Muscle layer of colon (tissue), 2 donors: Measurements from ENCODE around the gene SORL1.
"Not testable (repeated sequence)": the region's sequence is repeated elsewhere in the genome, so short reads cannot be mapped to it uniquely, and the experiment has no call there.

Source experiments
- H3K27ac ChIP-seq: one replicate; pipeline ENCODE4 v1.7.0; 2013; ENCODE audit warnings: low read depth, mild to moderate bottlenecking, low read length, moderate library complexity
- H3K27me3 ChIP-seq, 2 donors: one replicate each; pipeline ENCODE4 v1.7.0; 2013; ENCODE audit warnings: low read length in 2 of 2, mild to moderate bottlenecking in 2 of 2; ENCODE audit not compliant: insufficient read depth in 2 of 2, control insufficient read depth in 1 of 2
- H3K36me3 ChIP-seq: one replicate; pipeline ENCODE4 v1.7.0; 2013; ENCODE audit warnings: mild to moderate bottlenecking, low read length; ENCODE audit not compliant: insufficient read depth
- H3K4me1 ChIP-seq: one replicate; pipeline ENCODE4 v1.7.0; 2013; ENCODE audit warnings: mild to moderate bottlenecking, low read length; ENCODE audit not compliant: insufficient read depth
- H3K4me3 ChIP-seq, 2 donors: one replicate each; pipeline ENCODE4 v1.7.0; 2013; ENCODE audit warnings: low read length in 2 of 2, low read depth in 1 of 2, mild to moderate bottlenecking in 1 of 2, moderate library complexity in 1 of 2
- H3K9ac ChIP-seq: one replicate; pipeline ENCODE4 v1.7.0; 2013; ENCODE audit warnings: low read length
- H3K9me3 ChIP-seq: one replicate; pipeline ENCODE4 v1.7.0; 2013; ENCODE audit warnings: mild to moderate bottlenecking, low read length
- donor health status: abdominal sarcoma.
- donor health status: Adenocarcinoma of cecum.

Gene SORL1

GRCh38 chr11:121451986-121452608 lies at the start of gene SORL1:
SORL1 (plus strand) TSS chr11:121452314; CDS start chr11:121452332, 18 bp downstream.
- no peaks in the 10 kb centered on the region for H3K27me3 ChIP-seq
- H3K36me3 ChIP-seq = no peaks in the 10 kb centered on the region
- peak within 1 kb of the TSS; percentile 73 to 86 for H3K4me3 ChIP-seq
- peak within 1 kb of the TSS; percentile 14 for H3K9ac ChIP-seq
- H3K4me1 ChIP-seq = peaks cover 15% of the 10 kb centered on the region
- peak within 1 kb of the TSS; percentile 69 for H3K27ac ChIP-seq
- H3K9me3 ChIP-seq = no peaks in the 10 kb centered on the region

- H3K9me3 ChIP-seq = no peaks in the 10 kb centered on the region
- H3K4me3 ChIP-seq = no peak overlapping the region
- H3K36me3 ChIP-seq = no peaks in the 10 kb centered on the region
- H3K27ac ChIP-seq = no peak overlapping the region
- no peak overlapping the region for H3K9ac ChIP-seq
- H3K27me3 ChIP-seq = no peaks in the 10 kb centered on the region
- no peaks in the 10 kb centered on the region for H3K4me1 ChIP-seq
These were observed 46.5 kb upstream of the SORL1 start for GRCh38 chr11:121405646-121406045.

- no peak overlapping the region for H3K4me3 ChIP-seq
- H3K36me3 ChIP-seq = no peaks in the 10 kb centered on the region
- no peaks in the 10 kb centered on the region for H3K9me3 ChIP-seq
- H3K9ac ChIP-seq = no peak overlapping the region
- no peak overlapping the region for H3K27ac ChIP-seq
- no peaks in the 10 kb centered on the region for H3K27me3 ChIP-seq
- H3K4me1 ChIP-seq = no peaks in the 10 kb centered on the region
These were observed 45.8 kb upstream of the SORL1 start for GRCh38 chr11:121406291-121406690.

- H3K9ac ChIP-seq = no peak overlapping the region
- no peaks in the 10 kb centered on the region for H3K27me3 ChIP-seq
- H3K36me3 ChIP-seq = no peaks in the 10 kb centered on the region
- no peaks in the 10 kb centered on the region for H3K4me1 ChIP-seq
- no peaks in the 10 kb centered on the region for H3K9me3 ChIP-seq
- H3K27ac ChIP-seq = no peak overlapping the region
- no peak overlapping the region for H3K4me3 ChIP-seq
These were observed 43.3 kb upstream of the SORL1 start for GRCh38 chr11:121408830-121409229.

GRCh38 chr11:121410041-121410440 lies 42.1 kb upstream of the SORL1 start:
- H3K4me1 ChIP-seq, H3K4me3 ChIP-seq, H3K9me3 ChIP-seq, H3K27ac ChIP-seq, H3K9ac ChIP-seq, H3K27me3 ChIP-seq, H3K36me3 ChIP-seq: not testable (repeated sequence)

GRCh38 chr11:121411330-121411729 lies 40.8 kb upstream of the SORL1 start:
- H3K4me1 ChIP-seq, H3K27ac ChIP-seq, H3K27me3 ChIP-seq, H3K9me3 ChIP-seq, H3K9ac ChIP-seq, H3K36me3 ChIP-seq, H3K4me3 ChIP-seq: not testable (repeated sequence)

GRCh38 chr11:121412000-121412587 lies 40.0 kb upstream of the SORL1 start:
- H3K27ac ChIP-seq = no peak overlapping the region
- no peaks in the 10 kb centered on the region for H3K27me3 ChIP-seq
- H3K9me3 ChIP-seq = no peaks in the 10 kb centered on the region
- H3K36me3 ChIP-seq = no peaks in the 10 kb centered on the region
- H3K9ac ChIP-seq = no peak overlapping the region
- H3K4me1 ChIP-seq = peaks cover 3% of the 10 kb centered on the region
- H3K4me3 ChIP-seq = no peak overlapping the region

- Histone ChIP-seq H3K36me3 (no peaks in the 10 kb centered on the region), H3K4me1 (peaks cover 9% of the 10 kb centered on the region), H3K9ac (no peak overlapping the region), H3K4me3 (no peak overlapping the region), H3K27me3 (no peaks in the 10 kb centered on the region), H3K27ac (no peak overlapping the region), H3K9me3 (no peaks in the 10 kb centered on the region)
These were observed 39.3 kb upstream of the SORL1 start for GRCh38 chr11:121412711-121413415.

- Histone ChIP-seq H3K4me1 (peaks cover 9% of the 10 kb centered on the region), H3K27ac (no peak overlapping the region), H3K27me3 (no peaks in the 10 kb centered on the region), H3K36me3 (no peaks in the 10 kb centered on the region), H3K9ac (no peak overlapping the region), H3K4me3 (no peak overlapping the region), H3K9me3 (no peaks in the 10 kb centered on the region)
These were observed 37.8 kb upstream of the SORL1 start for GRCh38 chr11:121414141-121414913.

- Histone ChIP-seq H3K36me3 (no peaks in the 10 kb centered on the region), H3K9me3 (no peaks in the 10 kb centered on the region), H3K4me3 (no peak overlapping the region), H3K4me1 (peaks cover 9% of the 10 kb centered on the region), H3K27ac (no peak overlapping the region), H3K9ac (no peak overlapping the region), H3K27me3 (no peaks in the 10 kb centered on the region)
These were observed 36.3 kb upstream of the SORL1 start for GRCh38 chr11:121415856-121416255.

- Histone ChIP-seq H3K4me1 (peaks cover 9% of the 10 kb centered on the region), H3K9me3 (no peaks in the 10 kb centered on the region), H3K27me3 (no peaks in the 10 kb centered on the region), H3K36me3 (no peaks in the 10 kb centered on the region), H3K4me3 (no peak overlapping the region), H3K9ac (no peak overlapping the region), H3K27ac (no peak overlapping the region)
These were observed 35.0 kb upstream of the SORL1 start for GRCh38 chr11:121417055-121417551.
